Measurements from ENCODE around the gene CMSS1.

Gene CMSS1

GRCh38 chr3:100030346-100030745 lies 212.7 kb downstream of the CMSS1 start:
- no peak for DNase-seq (ENCODE audit: low read depth)
- no peak overlapping the region for H3K4me3 ChIP-seq (ENCODE audit: low read depth, low read length)
- TF ChIP-seq, protein P1, sequence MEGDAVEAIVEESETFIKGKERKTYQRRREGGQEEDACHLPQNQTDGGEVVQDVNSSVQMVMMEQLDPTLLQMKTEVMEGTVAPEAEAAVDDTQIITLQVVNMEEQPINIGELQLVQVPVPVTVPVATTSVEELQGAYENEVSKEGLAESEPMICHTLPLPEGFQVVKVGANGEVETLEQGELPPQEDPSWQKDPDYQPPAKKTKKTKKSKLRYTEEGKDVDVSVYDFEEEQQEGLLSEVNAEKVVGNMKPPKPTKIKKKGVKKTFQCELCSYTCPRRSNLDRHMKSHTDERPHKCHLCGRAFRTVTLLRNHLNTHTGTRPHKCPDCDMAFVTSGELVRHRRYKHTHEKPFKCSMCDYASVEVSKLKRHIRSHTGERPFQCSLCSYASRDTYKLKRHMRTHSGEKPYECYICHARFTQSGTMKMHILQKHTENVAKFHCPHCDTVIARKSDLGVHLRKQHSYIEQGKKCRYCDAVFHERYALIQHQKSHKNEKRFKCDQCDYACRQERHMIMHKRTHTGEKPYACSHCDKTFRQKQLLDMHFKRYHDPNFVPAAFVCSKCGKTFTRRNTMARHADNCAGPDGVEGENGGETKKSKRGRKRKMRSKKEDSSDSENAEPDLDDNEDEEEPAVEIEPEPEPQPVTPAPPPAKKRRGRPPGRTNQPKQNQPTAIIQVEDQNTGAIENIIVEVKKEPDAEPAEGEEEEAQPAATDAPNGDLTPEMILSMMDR (IDR thresholded peaks at IDR 0.05; ENCODE audit: low read depth, low read length, missing control alignments): no peak

- no peak overlapping the region for H3K4me3 ChIP-seq (ENCODE audit: low read depth, low read length)
- TF ChIP-seq, protein P1 (IDR thresholded peaks at IDR 0.05; ENCODE audit: low read depth, low read length, missing control alignments): no peak
- no peak for DNase-seq (ENCODE audit: low read depth)
Observed at GRCh38 chr3:100030914-100031425, 213.3 kb downstream of the CMSS1 start.

DNA sequence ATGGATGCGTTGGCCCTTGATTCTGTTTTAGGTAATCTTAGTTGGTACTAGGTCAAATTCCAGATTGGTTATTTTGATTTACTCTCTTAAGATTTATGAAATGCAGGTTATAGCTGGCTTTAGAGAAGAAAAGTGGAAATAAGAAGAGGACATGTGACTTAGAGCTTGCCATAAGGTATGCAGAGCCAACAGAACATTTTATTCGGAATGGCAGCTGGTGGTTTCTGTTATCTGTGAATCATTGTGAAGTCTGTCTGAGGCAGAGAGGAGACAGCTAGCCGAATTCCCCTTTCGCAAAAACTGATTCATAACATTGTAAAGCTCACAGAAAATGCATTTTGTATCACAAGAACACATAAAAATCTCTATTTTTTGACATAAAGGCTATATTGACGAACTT lies 214.6 kb downstream of the CMSS1 start:
- H3K4me3 ChIP-seq (ENCODE audit: low read depth, low read length): no peak overlapping the region
- DNase-seq (ENCODE audit: low read depth): no peak
- TF ChIP-seq, protein P1 (IDR thresholded peaks at IDR 0.05; ENCODE audit: low read depth, low read length, missing control alignments): no peak

DNA sequence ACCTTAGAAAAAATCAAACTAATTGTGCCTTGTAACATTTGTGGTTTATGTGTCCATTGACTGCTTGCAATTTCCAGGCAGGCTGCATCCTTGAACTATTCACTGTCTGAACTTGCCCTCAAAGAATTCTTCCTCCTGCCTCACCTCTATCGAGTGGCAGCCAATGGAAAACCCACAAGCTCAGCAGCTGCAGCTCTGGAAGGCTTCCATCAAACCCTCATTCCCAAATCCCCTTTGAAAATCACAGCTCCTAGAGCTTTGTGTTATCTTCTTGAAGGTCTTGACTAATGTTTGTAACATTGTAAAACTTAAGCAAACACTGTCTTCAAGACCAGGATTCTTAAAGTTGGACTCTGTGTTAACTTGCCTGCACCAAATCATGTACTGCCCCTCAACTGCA lies 215.5 kb downstream of the CMSS1 start:
- H3K4me3 ChIP-seq (ENCODE audit: low read depth, low read length): no peak overlapping the region
- no peak for DNase-seq (ENCODE audit: low read depth)
- TF ChIP-seq, protein P1 (IDR thresholded peaks at IDR 0.05; ENCODE audit: low read depth, low read length, missing control alignments): no peak

DNA sequence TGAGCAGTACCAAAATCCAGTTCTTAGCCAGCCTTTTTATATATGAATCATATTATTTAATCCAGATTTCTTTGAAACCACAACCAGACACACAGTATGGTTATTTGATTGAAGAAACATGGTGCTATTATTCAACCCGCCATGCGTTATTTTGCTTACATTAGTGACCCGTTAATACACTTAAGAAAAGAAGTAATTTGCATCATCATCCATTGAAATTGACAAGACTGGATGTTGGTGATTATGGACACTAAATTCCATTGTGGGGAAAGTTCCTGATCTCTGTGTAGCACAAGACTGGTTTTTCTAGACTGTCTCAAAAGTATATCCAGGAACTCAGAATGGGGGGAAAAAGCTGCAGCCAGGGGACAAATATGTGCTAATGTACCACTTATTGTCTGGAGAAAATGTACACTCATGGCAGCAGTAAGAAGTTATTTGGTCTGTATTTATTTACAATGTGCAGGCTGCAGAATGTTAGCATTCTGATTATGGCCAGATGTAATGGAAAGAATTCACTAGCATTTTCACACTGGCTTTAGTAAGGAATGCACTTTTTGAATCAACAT lies 216.3 kb downstream of the CMSS1 start:
- TF ChIP-seq, protein P1 (IDR thresholded peaks at IDR 0.05; ENCODE audit: low read depth, low read length, missing control alignments): no peak
- H3K4me3 ChIP-seq (ENCODE audit: low read depth, low read length): no peak overlapping the region
- DNase-seq (ENCODE audit: low read depth): no peak

- TF ChIP-seq, protein P1 (IDR thresholded peaks at IDR 0.05; ENCODE audit: low read depth, low read length, missing control alignments): no peak
- no peak overlapping the region for H3K4me3 ChIP-seq (ENCODE audit: low read depth, low read length)
- DNase-seq (ENCODE audit: low read depth): no peak
Observed at GRCh38 chr3:100039075-100039474, 221.4 kb downstream of the CMSS1 start.
